ENCODE results near the gene BTBD1.

BTBD1 gene

GRCh38 chr15:83112233-83112955 lies 45.3 kb upstream of the BTBD1 start:
- DNase-seq (ENCODE audit: low read depth): peak; percentile 90
- H3K4me3 ChIP-seq (ENCODE audit: low read depth, low read length): no peak overlapping the region
- in situ Hi-C loops (cut with HindIII; ENCODE audit: low sequenced_read_pairs): loop anchor here (5.0 kb wide), 1 partner anchor 265 kb away; no protein-coding TSS in a partner anchor

GRCh38 chr15:83111149-83111548 lies 44.1 kb upstream of the BTBD1 start:
- TF ChIP-seq, protein P1, sequence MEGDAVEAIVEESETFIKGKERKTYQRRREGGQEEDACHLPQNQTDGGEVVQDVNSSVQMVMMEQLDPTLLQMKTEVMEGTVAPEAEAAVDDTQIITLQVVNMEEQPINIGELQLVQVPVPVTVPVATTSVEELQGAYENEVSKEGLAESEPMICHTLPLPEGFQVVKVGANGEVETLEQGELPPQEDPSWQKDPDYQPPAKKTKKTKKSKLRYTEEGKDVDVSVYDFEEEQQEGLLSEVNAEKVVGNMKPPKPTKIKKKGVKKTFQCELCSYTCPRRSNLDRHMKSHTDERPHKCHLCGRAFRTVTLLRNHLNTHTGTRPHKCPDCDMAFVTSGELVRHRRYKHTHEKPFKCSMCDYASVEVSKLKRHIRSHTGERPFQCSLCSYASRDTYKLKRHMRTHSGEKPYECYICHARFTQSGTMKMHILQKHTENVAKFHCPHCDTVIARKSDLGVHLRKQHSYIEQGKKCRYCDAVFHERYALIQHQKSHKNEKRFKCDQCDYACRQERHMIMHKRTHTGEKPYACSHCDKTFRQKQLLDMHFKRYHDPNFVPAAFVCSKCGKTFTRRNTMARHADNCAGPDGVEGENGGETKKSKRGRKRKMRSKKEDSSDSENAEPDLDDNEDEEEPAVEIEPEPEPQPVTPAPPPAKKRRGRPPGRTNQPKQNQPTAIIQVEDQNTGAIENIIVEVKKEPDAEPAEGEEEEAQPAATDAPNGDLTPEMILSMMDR (IDR thresholded peaks at IDR 0.05; ENCODE audit: low read depth, low read length, missing control alignments): no peak
- no peak for DNase-seq (ENCODE audit: low read depth)
- no peak overlapping the region for H3K4me3 ChIP-seq (ENCODE audit: low read depth, low read length)
- in situ Hi-C loops (cut with HindIII; ENCODE audit: low sequenced_read_pairs): loop anchor here (5.0 kb wide), 1 partner anchor 264 kb away; no protein-coding TSS in a partner anchor

More at GRCh38 chr15:83112233-83112955, 45.3 kb upstream of the BTBD1 start:
- TF ChIP-seq, protein P1 (IDR thresholded peaks at IDR 0.05; ENCODE audit: low read depth, low read length, missing control alignments): peak; percentile 26

- no peak for DNase-seq (ENCODE audit: low read depth)
- in situ Hi-C loops (cut with HindIII; ENCODE audit: low sequenced_read_pairs): loop anchor here (5.0 kb wide), 1 partner anchor 263 kb away; no protein-coding TSS in a partner anchor
- no peak overlapping the region for H3K4me3 ChIP-seq (ENCODE audit: low read depth, low read length)
- TF ChIP-seq, protein P1 (IDR thresholded peaks at IDR 0.05; ENCODE audit: low read depth, low read length, missing control alignments): no peak
Measured at GRCh38 chr15:83110381-83110780, 43.3 kb upstream of the BTBD1 start.

DNA sequence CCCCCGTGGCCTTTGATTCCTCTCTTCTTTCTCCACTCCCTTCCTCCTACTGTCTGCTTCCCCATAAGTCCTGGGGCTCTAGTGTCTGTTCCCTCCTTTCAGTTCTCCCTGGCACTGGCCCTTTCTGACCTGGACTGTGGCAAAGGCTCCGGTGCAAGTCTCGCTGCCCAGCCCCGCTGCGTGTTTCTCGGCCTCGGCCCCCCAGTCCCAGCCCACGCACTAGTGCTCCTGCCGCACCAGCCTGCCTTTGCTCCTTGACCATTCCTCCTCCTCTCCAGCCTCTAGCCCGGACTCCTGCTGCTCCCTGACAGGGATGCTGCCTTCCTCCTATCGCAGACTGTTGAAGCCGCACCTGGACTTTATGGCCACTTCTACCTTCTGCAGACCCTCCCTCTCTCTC lies 42.5 kb upstream of the BTBD1 start:
- in situ Hi-C loops (cut with HindIII; ENCODE audit: low sequenced_read_pairs): no loop called here
- H3K4me3 ChIP-seq (ENCODE audit: low read depth, low read length): no peak overlapping the region

DNA sequence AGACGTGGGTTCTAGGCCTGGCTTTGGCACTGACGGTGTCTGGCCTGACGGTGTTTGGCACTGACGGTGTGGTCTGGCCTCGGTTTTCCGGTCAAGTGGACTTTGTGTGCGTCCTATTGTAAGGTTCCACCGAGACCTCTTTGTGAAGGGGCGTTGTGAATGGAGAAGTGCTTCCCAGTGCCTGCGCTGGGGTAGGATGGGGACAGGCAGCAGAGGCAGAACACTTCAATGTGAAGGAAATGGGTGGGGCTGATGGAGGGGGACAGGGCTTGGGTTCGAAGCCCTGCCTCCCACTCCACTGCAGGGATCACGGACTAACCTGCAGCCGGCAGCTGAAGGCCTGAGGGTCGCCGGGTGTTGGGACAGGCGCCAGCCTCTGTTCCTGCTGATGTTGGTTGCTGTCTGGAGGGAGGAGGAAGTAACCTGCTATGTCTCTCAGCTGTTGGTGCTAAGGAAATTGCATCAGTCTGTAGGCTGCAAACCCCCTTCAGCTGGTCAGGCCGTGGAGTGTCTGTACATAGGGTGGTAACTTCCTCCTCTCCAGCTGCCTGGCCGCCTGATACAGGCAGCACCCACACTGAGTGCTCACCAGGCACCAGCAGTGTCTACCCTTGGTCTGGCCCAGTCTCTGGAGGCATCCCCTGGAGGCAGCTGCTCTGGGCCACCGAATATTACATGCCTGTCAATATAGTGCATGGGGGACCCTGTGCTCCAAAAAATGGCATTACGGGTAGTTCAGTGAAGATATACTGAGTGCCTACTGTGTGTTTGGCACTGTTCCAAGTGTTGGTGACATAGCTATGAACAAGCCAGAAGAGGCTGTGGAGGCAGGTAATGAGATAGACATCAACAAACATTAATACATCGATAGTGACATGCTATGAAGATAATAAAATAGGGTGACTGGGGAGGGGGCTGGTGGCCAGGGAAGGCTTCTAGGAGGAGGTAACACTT lies 41.5 kb upstream of the BTBD1 start:
- DNase-seq (ENCODE audit: low read depth): no peak
- H3K4me3 ChIP-seq (ENCODE audit: low read depth, low read length): peak overlapping the region; percentile 43
- TF ChIP-seq, protein P1 (IDR thresholded peaks at IDR 0.05; ENCODE audit: low read depth, low read length, missing control alignments): no peak
- in situ Hi-C loops (cut with HindIII; ENCODE audit: low sequenced_read_pairs): no loop called here

More for the DNA sequence above, 42.5 kb upstream of the BTBD1 start:
- no peak for DNase-seq (ENCODE audit: low read depth)
- TF ChIP-seq, protein P1 (IDR thresholded peaks at IDR 0.05; ENCODE audit: low read depth, low read length, missing control alignments): no peak

GRCh38 chr15:83107841-83108181 lies 40.8 kb upstream of the BTBD1 start:
- peak overlapping the region; percentile 43 for H3K4me3 ChIP-seq (ENCODE audit: low read depth, low read length)
- TF ChIP-seq, protein P1 (IDR thresholded peaks at IDR 0.05; ENCODE audit: low read depth, low read length, missing control alignments): no peak
- in situ Hi-C loops (cut with HindIII; ENCODE audit: low sequenced_read_pairs): no loop called here
- DNase-seq (ENCODE audit: low read depth): no peak

Measured in astrocyte of the cerebellum (primary cell).